ENCODE measurements around the gene NUPR1.

The NUPR1 gene

GRCh38 chr16:28511801-28512789, 26.7 kb downstream of the NUPR1 start:
- no peak for ATAC-seq
- TF ChIP-seq ZFP30 (CRISPR knock-in tag; IDR thresholded peaks at IDR 0.05) (no peak), CSRNP3 (CRISPR knock-in tag; IDR thresholded peaks at IDR 0.05) (no peak), BACH2 (CRISPR knock-in tag; IDR thresholded peaks at IDR 0.05; ENCODE audit: borderline replicate concordance) (no peak), SNAI2 (CRISPR knock-in tag; IDR thresholded peaks at IDR 0.05) (no peak), PPARA (CRISPR knock-in tag; IDR thresholded peaks at IDR 0.05; ENCODE audit: borderline replicate concordance) (no peak), ZC3H10 (CRISPR knock-in tag; IDR thresholded peaks at IDR 0.05) (no peak), OSR1 (CRISPR knock-in tag; IDR thresholded peaks at IDR 0.05) (no peak)

- TF ChIP-seq GLIS3 (CRISPR knock-in tag; IDR thresholded peaks at IDR 0.05) (no peak), ZNF70 (CRISPR knock-in tag; IDR thresholded peaks at IDR 0.05) (no peak), PATZ1 (CRISPR knock-in tag; IDR thresholded peaks at IDR 0.05; ENCODE audit: borderline replicate concordance) (no peak), CREB5 (CRISPR knock-in tag; IDR thresholded peaks at IDR 0.05; ENCODE audit: low read depth) (no peak), ZFP30 (CRISPR knock-in tag; IDR thresholded peaks at IDR 0.05) (no peak), RARB (CRISPR knock-in tag; IDR thresholded peaks at IDR 0.05) (no peak), ZC3H10 (CRISPR knock-in tag; IDR thresholded peaks at IDR 0.05) (no peak), ISL1 (CRISPR knock-in tag; IDR thresholded peaks at IDR 0.05) (no peak), OSR1 (CRISPR knock-in tag; IDR thresholded peaks at IDR 0.05) (no peak), ESRRG (CRISPR knock-in tag; IDR thresholded peaks at IDR 0.05) (no peak), ARNTL (CRISPR knock-in tag; IDR thresholded peaks at IDR 0.05; ENCODE audit: borderline replicate concordance, low read depth) (no peak), CSRNP3 (CRISPR knock-in tag; IDR thresholded peaks at IDR 0.05) (no peak), ZFP3 (CRISPR knock-in tag; IDR thresholded peaks at IDR 0.05) (no peak), BACH2 (CRISPR knock-in tag; IDR thresholded peaks at IDR 0.05; ENCODE audit: borderline replicate concordance) (no peak), TOX (CRISPR knock-in tag; IDR thresholded peaks at IDR 0.05; ENCODE audit: borderline replicate concordance) (no peak), ZNF8 (CRISPR knock-in tag; IDR thresholded peaks at IDR 0.05) (no peak), TSHZ2 (CRISPR knock-in tag; IDR thresholded peaks at IDR 0.05) (no peak)
- no peak for ATAC-seq
Observed at GRCh38 chr16:28511031-28511430, 27.7 kb downstream of the NUPR1 start.

GRCh38 chr16:28505489-28506137, 33.2 kb downstream of the NUPR1 start:
- ATAC-seq = no peak
- no peak for TF ChIP-seq ZNF70 (CRISPR knock-in tag; IDR thresholded peaks at IDR 0.05)

Measured in SK-N-SH treated with all-trans-retinoic acid at 6 μM for 48 hours (cell line).